GM23248 (cell line): ENCODE results near the gene TMTC1. TPM values are rescaled to one million over a fixed set of nuclear protein-coding genes. Genes with fewer than 3 reads are reported as not detected.

Experiments used
- DNase-seq: peaks from one replicate; pipeline ENCODE4 v3.0.0-alpha.2; 2015
- H2AFZ ChIP-seq: fragments of 200-600 bp; sonication (generic); 2 replicates; pipeline ENCODE4 v1.6.1; 2016; ENCODE audit warnings: antibody characterized with exemption
- H3F3A ChIP-seq: fragments of 200-600 bp; sonication (generic); 2 replicates; pipeline ENCODE4 v1.6.1; 2016; ENCODE audit warnings: mild to moderate bottlenecking, antibody characterized with exemption, mixed run types; ENCODE audit not compliant: insufficient read depth
- H3K27ac ChIP-seq: fragments of 200-600 bp; sonication (generic); 2 replicates; pipeline ENCODE4 v1.5.1; 2016; ENCODE audit warnings: mild to moderate bottlenecking
- H3K27me3 ChIP-seq: fragments of 200-600 bp; sonication (generic); replicated peaks from 2 replicates; pipeline ENCODE4 v1.6.1; 2016; ENCODE audit warnings: mild to moderate bottlenecking; ENCODE audit not compliant: insufficient read depth
- H3K36me3 ChIP-seq: fragments of 200-600 bp; sonication (generic); 2 replicates; pipeline ENCODE4 v1.6.1; 2016; ENCODE audit warnings: low read depth, mild to moderate bottlenecking
- H3K4me1 ChIP-seq: fragments of 200-600 bp; sonication (generic); 2 replicates; pipeline ENCODE4 v1.6.1; 2016; ENCODE audit warnings: mild to moderate bottlenecking; ENCODE audit not compliant: insufficient read depth
- H3K4me2 ChIP-seq: fragments of 200-600 bp; sonication (generic); one replicate; pipeline ENCODE4 v1.6.1; 2016; ENCODE audit warnings: mild to moderate bottlenecking; ENCODE audit not compliant: unreplicated experiment
- H3K4me3 ChIP-seq: fragments of 200-600 bp; sonication (generic); 2 replicates; pipeline ENCODE4 v1.5.1; 2016; ENCODE audit warnings: mild to moderate bottlenecking
- H3K79me2 ChIP-seq: fragments of 200-600 bp; sonication (generic); 2 replicates; pipeline ENCODE4 v1.6.1; 2016; ENCODE audit warnings: mild to moderate bottlenecking; ENCODE audit not compliant: insufficient read depth
- H3K9ac ChIP-seq: fragments of 200-600 bp; sonication (generic); 2 replicates; pipeline ENCODE4 v1.6.1; 2016; ENCODE audit warnings: mild to moderate bottlenecking
- H3K9me2 ChIP-seq: fragments of 200-600 bp; sonication (generic); 2 replicates; pipeline ENCODE4 v1.6.1; 2016; ENCODE audit warnings: mixed run types, mild to moderate bottlenecking, moderate library complexity; ENCODE audit not compliant: insufficient read depth
- H3K9me3 ChIP-seq: fragments of 200-600 bp; sonication (generic); one replicate; pipeline ENCODE4 v1.6.1; 2017; ENCODE audit warnings: low read depth
- H4K20me1 ChIP-seq: fragments of 200-600 bp; sonication (generic); 2 replicates; pipeline ENCODE4 v1.6.0; 2016; ENCODE audit not compliant: insufficient read depth
- EZH2 ChIP-seq: fragments of 200-600 bp; sonication (generic); IDR thresholded peaks from 2 replicates; pipeline ENCODE4 v1.6.1; 2018; ENCODE audit warnings: antibody characterized with exemption, mild to moderate bottlenecking; ENCODE audit not compliant: insufficient read depth, poor library complexity, severe bottlenecking
- EZH2phosphoT487 ChIP-seq: fragments of 200-600 bp; sonication (generic); IDR thresholded peaks from 2 replicates; pipeline ENCODE4 v1.6.1; 2018; ENCODE audit warnings: antibody characterized with exemption, moderate library complexity, mild to moderate bottlenecking, low read depth; ENCODE audit not compliant: insufficient read depth
- WGBS, 2 experiments: methylation state at CpG; one replicate each; pipeline ENCODE4 v1.1.6; 2015 to 2017; ENCODE audit warnings: low lambda C conversion rate in 2 of 2, low coverage in 1 of 2; ENCODE audit errors: missing lambda C conversion rate in 2 of 2; 5-methylcytosine and 5-hydroxymethylcytosine counted together
- in situ Hi-C: fragments of 300-500 bp; cut with MboI; formaldehyde crosslinking; loops from 2 replicates; pipeline ENCODE4 v1.15.0; 2020
- polyA plus RNA-seq: library from polyadenylated mRNA; unstranded; fragments of >200 nt; fragmentation: Nextera tagmentation; extraction: Ambion mirVana; gene quantifications from 2 replicates; pipeline ENCODE4 v1.2.1, GENCODE V29; 2016
- total RNA-seq: library from RNA; depleted of rRNA; stranded (reverse); fragments of >200 nt; shearing (Covaris generic); gene quantifications from 2 replicates; pipeline ENCODE4 v1.2.3, GENCODE V29; 2014

TMTC1 gene
- total and polyA plus RNA-seq, 2 experiments from 2014 or later: 6.8 to 25.3 TPM

GRCh38 chr12:29499235-29499634 lies 284.5 kb downstream of the TMTC1 start:
- no peaks in the 10 kb centered on the region for H3K9me2 ChIP-seq
- no peaks in the 10 kb centered on the region for H3F3A ChIP-seq
- in situ Hi-C loops: no loop called here
- H4K20me1 ChIP-seq: no peaks in the 10 kb centered on the region
- H3K27me3 ChIP-seq: no peaks in the 10 kb centered on the region
- H3K27ac ChIP-seq: no peak overlapping the region
- no peaks in the 10 kb centered on the region for H3K79me2 ChIP-seq
- H3K4me3 ChIP-seq: no peak overlapping the region
- TF ChIP-seq EZH2 (no peak), EZH2phosphoT487 (no peak)
- H3K9ac ChIP-seq: no peak overlapping the region
- no peaks in the 10 kb centered on the region for H3K36me3 ChIP-seq
- DNase-seq: no peak
- H3K4me1 ChIP-seq: no peaks in the 10 kb centered on the region
- 66 to 78% methylated on average over 3 of the region's 3 CpGs for WGBS, 2 experiments
- H2AFZ ChIP-seq: no peak overlapping the region
- H3K9me3 ChIP-seq: no peaks in the 10 kb centered on the region
- H3K4me2 ChIP-seq: no peak overlapping the region

- in situ Hi-C loops: no loop called here
- Histone ChIP-seq H4K20me1 (no peaks in the 10 kb centered on the region), H3K9me2 (no peaks in the 10 kb centered on the region), H3K27ac (no peak within 1 kb of the TSS), H3K4me3 (no peak within 1 kb of the TSS), H3K9me3 (no peaks in the 10 kb centered on the region), H3K79me2 (no peaks in the 10 kb centered on the region), H3F3A (no peaks in the 10 kb centered on the region), H3K9ac (no peak within 1 kb of the TSS), H3K4me1 (no peaks in the 10 kb centered on the region), H3K27me3 (no peaks in the 10 kb centered on the region), H3K4me2 (no peak within 1 kb of the TSS), H2AFZ (no peak within 1 kb of the TSS), H3K36me3 (no peaks in the 10 kb centered on the region)
- no peak for TF ChIP-seq EZH2phosphoT487
- no peak for TF ChIP-seq EZH2
- WGBS, 2 experiments: 83 to 85% methylated on average over 18 of the region's 18 CpGs
- no peak for DNase-seq
Observed at GRCh38 chr12:29497588-29497987, 286.2 kb downstream of the TMTC1 start, which contains the start of gene OVCH1. Gene OVCH1 (minus strand): TSS chr12:29497686. CDS start chr12:29497686, 0 bp downstream.

GRCh38 chr12:29492891-29493290 lies 290.9 kb downstream of the TMTC1 start:
- DNase-seq: no peak
- Histone ChIP-seq H3K4me1 (no peaks in the 10 kb centered on the region), H3K79me2 (no peaks in the 10 kb centered on the region), H3K9ac (no peak overlapping the region), H4K20me1 (no peaks in the 10 kb centered on the region), H3F3A (no peaks in the 10 kb centered on the region), H3K27ac (no peak overlapping the region), H3K9me3 (no peaks in the 10 kb centered on the region), H3K4me2 (no peak overlapping the region), H3K36me3 (no peaks in the 10 kb centered on the region), H3K9me2 (no peaks in the 10 kb centered on the region), H3K4me3 (no peak overlapping the region), H2AFZ (no peak overlapping the region), H3K27me3 (no peaks in the 10 kb centered on the region)
- TF ChIP-seq EZH2phosphoT487 (no peak), EZH2 (no peak)
- WGBS, 2 experiments: 62 to 66% methylated on average over 6 of the region's 6 CpGs
- in situ Hi-C loops: no loop called here

- Histone ChIP-seq H4K20me1 (no peaks in the 10 kb centered on the region), H3K36me3 (no peaks in the 10 kb centered on the region), H3F3A (no peaks in the 10 kb centered on the region), H3K4me1 (no peaks in the 10 kb centered on the region), H3K4me2 (no peak overlapping the region), H3K9ac (no peak overlapping the region), H3K79me2 (no peaks in the 10 kb centered on the region), H3K9me2 (no peaks in the 10 kb centered on the region), H3K27ac (no peak overlapping the region), H3K4me3 (no peak overlapping the region), H2AFZ (no peak overlapping the region), H3K9me3 (no peaks in the 10 kb centered on the region), H3K27me3 (no peaks in the 10 kb centered on the region)
- DNase-seq: no peak
- WGBS, 2 experiments: 50 to 59% methylated on average over 2 of the region's 2 CpGs
- no peak for TF ChIP-seq EZH2phosphoT487
- in situ Hi-C loops: no loop called here
Observed at GRCh38 chr12:29486972-29487371, 296.8 kb downstream of the TMTC1 start.

GRCh38 chr12:29463198-29463597 lies 320.5 kb downstream of the TMTC1 start:
- Histone ChIP-seq H4K20me1 (no peaks in the 10 kb centered on the region), H3K79me2 (no peaks in the 10 kb centered on the region), H3K9me2 (no peaks in the 10 kb centered on the region), H3K4me1 (no peaks in the 10 kb centered on the region), H3K9ac (no peak overlapping the region), H3K4me3 (no peak overlapping the region), H3K36me3 (no peaks in the 10 kb centered on the region), H3K27ac (no peak overlapping the region), H2AFZ (no peak overlapping the region), H3K27me3 (no peaks in the 10 kb centered on the region), H3F3A (no peaks in the 10 kb centered on the region), H3K4me2 (no peak overlapping the region), H3K9me3 (no peaks in the 10 kb centered on the region)
- in situ Hi-C loops: no loop called here
- no peak for DNase-seq
- TF ChIP-seq EZH2 (no peak), EZH2phosphoT487 (no peak)
- 66 to 78% methylated on average over 4 of the region's 4 CpGs for WGBS, 2 experiments
